GM19455 (cell line): ENCODE results near the gene TMEM150A.
"Not testable (repeated sequence)": the region's sequence is repeated elsewhere in the genome, so short reads cannot be mapped to it uniquely, and the experiment has no call there.

Experiments
- ATAC-seq: cut with Tn5 transposase; IDR thresholded peaks from one replicate; pipeline ENCODE4 v1.9.1; 2021; ENCODE audit not compliant: unreplicated experiment

The TMEM150A gene

GRCh38 chr2:85577063-85577385, 25.5 kb downstream of the TMEM150A start:
- ATAC-seq, result no peak

DNA sequence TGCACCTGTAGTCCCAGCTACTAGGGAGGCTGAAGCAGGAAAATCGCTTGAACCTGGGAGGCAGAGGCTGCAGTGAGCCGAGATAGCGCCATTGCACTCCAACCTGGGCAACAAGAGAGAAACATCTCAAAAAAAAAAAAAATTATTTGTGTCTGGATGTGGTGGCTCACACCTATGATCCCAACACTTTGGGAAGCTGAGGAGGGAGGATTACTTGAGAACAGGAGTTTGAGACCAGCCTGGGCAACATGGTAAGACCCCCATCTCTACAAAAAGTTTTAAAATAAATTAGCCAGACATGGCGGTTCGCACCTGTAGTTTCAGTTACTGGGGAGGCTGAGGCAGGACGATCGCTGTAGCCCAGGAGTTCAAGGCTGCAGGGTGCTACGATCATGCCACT, 26.8 kb downstream of the TMEM150A start:
- ATAC-seq, result no peak

GRCh38 chr2:85566265-85566664, 36.2 kb downstream of the TMEM150A start:
- ATAC-seq, result no peak

- no peak for ATAC-seq
Observed at GRCh38 chr2:85564144-85564563, 38.3 kb downstream of the TMEM150A start.

DNA sequence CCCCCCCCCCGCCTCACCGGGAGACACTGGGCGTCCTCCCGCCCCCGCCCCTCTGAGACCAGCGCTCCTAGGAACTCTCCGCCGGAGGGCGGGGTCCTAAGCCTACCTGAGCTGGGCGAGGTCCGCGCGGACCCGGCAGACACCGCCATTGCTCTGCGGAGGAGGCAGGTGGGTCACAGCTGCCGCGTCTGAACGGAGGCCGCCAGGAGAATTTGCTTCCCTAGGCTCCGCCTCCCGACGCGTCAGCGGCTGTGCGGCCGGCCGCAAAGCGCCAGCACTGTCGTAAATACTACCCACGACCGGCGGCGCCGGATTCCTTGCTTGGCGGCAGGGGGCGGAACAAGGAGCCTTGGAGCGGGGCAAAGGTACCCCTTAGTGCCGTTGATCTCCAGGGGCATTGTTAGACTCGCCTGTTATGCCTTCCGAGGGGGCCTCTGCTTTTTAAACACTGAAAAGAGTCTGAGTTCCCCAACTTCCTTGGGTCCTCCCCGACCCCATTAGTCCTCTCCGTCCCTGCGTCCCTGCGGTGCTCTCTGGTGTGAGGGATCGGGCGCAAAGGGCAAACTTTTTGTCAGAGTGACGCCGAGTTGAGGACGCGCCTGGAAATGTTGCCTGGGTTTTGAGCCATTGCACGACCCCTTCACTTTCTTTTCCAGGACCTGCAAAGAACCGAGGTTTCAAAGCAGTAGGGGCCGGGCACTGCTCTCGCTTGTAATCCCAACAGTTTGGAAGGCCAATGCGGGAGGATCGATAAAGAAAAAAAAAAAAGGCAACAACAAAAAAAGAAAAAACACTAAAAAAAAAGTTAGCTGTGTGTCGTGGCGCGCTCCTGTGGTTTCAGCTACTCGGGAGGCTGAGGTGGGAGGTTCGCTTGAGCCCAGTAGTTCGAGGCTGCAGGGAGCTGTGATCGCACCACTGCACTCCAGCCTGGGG, 41.0 kb downstream of the TMEM150A start, which contains the start of gene GGCX:
TSS of gene GGCX (minus strand) at position 214 of the 933 bp plus-strand sequence. CDS start at position 149, 65 bp downstream.
- peak; percentile 92 for ATAC-seq

DNA sequence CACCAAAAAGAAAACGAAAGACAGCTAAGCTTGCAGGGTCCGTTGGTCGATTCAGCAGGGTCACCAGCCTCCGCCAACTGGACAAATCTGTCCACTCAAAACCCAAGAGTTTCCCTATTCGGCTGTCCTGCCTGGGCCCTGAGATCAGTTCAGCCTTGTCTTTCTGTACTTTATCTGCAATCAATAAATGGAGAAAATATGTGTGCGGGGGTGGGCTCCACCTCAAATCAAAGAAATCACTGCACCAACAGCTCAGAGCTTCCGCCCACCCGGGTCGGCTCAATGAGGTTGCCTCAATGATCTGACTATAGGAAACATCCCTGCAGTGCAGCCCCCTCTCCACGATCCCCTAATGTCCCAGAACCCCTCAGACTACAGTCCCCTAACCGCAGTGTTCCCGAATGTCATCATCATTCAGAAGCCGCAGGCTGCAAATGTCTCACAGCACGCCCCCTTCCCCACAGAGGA, 41.7 kb downstream of the TMEM150A start:
- peak; percentile 16 for ATAC-seq

- not testable (repeated sequence) for ATAC-seq
Observed at GRCh38 chr2:85560403-85560726, 42.1 kb downstream of the TMEM150A start.

GRCh38 chr2:85558160-85558559, 44.3 kb downstream of the TMEM150A start:
- ATAC-seq, result no peak

DNA sequence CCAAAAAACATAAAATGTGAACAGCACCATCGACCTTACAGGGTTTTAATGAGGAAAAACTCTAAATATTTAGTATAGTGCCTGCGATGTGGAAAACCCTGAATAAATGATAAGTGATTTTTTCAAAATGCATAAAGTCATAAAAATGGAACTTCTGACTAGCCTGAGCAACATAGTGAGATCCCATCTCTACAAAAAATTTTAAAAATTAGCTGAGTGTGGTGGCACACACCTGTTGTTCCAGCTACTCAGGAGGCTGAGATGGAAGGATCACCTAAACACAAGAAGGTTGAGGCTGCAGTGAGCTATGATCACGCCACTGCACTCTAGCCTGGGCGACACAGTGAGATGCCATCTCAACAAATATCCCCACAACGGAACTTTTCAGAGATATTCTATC, 45.4 kb downstream of the TMEM150A start:
- no peak for ATAC-seq

GRCh38 chr2:85554980-85555612, 47.4 kb downstream of the TMEM150A start:
- no peak for ATAC-seq

DNA sequence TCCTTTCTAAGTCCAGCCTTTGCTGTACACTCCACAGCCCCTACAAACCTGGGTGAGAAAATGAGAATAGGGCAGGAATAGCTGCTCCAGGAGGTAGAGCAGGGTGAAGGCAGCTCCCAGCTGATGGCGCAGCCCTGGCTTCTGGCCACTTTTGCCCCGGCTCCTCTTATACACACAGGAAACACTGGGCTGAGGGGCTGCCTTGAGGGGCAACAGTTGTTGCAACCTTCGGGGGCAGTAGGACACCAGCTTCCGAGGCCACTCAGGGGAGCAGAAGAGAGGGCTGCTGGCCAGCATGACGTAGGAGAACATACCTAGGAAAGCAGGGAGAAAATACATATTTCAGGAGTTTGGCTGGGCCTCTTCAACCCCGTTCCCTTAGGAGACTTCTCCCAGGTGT, 49.3 kb downstream of the TMEM150A start:
- no peak for ATAC-seq

DNA sequence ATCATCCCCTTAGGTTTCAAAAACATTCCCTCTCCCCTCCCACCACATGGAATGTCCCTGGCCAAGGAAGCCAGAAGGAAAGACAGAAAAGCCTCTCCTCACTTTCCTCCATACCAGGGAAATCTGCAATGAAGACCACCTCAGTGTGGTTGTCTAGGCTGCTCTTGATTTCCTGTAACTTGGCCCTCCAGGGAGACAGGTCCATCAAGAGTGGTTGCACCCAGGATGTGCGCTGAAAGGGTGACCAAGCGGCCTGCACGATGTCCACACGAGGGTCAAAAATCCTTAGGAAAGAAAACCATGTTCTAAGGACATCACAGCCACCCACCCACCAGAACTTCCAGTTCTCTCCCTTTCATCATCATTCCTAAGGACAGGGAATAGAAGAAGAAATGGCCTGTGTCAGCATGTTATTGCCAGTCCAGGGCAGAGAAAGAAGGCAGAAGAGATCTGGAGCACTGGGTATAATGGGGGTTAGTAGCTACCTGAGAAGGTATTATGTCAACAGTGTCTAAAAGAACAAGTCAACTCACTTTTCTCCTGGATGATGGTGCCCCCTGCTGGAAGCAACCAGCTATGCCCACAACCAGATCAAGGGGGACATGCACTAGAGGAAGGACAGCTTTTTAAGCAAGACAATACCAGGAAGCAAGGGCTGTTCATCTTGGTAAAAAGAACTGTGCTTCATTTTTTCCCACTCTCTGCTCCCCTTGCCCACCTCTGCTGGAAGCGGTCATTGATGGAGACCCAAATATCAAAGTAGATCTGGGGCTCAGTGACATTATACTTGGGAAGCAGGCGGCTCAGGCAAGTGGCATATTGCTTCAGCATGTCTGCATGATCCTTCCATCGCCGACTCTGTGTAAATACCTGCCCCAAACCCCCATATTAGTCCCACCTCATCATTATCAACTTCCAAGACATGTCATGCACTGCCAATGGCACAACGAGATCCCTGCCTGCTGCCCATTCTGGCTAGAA, 50.5 kb downstream of the TMEM150A start:
- peak; percentile 72 for ATAC-seq

- no peak for ATAC-seq
Observed at GRCh38 chr2:85550486-85550885, 52.0 kb downstream of the TMEM150A start.

DNA sequence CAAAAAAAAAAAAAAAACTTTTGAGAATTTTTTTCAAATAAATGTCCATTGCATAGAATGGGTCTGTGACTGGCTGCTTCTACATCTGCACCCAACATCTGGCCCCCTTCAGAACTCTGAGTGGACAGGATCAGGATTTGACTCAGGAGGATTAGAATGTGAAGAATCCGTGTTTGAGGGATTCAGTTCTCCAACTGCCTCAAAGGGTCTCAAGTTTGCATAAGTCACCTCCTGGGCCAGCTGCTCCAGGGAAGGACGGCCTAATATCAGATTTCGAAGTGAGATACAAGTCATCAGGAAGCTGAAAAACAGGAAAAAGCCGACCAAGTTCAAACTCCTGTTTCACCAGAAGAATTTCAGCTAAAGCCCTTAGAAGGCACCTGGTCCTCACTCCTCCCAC, 52.7 kb downstream of the TMEM150A start:
- ATAC-seq, result no peak

- ATAC-seq, result no peak
Observed at GRCh38 chr2:85549095-85549494, 53.4 kb downstream of the TMEM150A start.

- no peak for ATAC-seq
Observed at GRCh38 chr2:85548608-85548900, 53.9 kb downstream of the TMEM150A start.
